NCI-H187 (cell line): ENCODE data around the gene APBB1IP.

Source experiments
- DNase-seq, 2 experiments: peaks; one replicate each; lab custom pipeline; 2025; lab: John Stamatoyannopoulos, UW

Gene APBB1IP

DNA sequence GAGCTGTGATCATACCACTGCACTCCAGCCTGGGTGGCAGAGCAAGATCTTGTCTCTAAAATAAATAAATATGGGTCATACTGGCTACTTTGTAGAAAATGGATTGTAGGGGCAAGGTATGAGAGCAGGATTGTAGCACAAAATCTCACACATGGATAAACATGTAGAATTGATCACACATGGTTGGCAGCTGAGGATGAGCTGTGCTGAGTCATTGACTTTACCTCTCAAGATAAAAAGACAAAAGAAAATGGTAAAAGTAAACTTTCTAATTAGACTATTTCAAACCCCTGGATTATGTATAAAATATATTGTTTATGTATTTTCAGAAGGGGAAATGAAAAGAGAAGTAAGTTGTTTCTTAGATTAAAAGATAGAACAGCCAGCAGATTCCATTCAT lies 69.3 kb downstream of the APBB1IP start:
- no peak for DNase-seq

DNA sequence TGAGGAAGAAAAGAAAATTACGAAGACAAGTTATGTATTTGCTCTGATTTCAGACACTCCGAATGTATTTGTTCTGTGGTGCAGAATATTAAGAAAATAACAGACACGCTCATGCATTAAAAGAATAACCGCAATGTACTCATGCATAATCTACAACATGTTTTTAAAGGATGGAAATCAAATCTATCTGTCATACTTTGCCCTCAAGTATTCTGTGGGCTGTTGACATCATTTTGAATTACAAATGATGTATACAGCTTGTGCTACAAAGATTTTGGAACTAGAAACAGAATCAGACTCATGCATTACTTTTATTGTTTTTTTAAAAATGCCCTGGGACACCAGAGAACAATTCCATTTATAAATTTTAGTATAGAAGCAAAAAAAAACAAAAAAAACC lies 69.9 kb downstream of the APBB1IP start:
- DNase-seq, result no peak

DNA sequence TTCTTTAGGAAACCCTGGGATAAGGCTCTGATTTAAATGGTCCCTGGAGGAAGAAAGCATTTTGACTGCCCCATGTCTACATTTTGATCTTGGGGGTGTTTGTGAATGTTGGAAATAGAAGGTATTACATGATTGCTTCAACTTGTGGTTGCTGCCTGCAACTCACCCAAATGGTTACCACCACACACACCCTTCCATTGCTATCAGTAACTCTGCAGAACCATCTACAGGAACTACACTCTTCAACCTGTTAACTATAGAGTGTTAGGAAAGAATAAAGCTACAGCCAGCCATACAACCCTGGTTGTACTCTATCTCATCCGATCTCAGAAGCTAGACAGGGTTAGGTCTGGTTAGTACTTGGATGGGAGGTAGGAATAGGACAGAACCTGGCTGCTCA lies 71.2 kb downstream of the APBB1IP start:
- DNase-seq, result no peak

DNA sequence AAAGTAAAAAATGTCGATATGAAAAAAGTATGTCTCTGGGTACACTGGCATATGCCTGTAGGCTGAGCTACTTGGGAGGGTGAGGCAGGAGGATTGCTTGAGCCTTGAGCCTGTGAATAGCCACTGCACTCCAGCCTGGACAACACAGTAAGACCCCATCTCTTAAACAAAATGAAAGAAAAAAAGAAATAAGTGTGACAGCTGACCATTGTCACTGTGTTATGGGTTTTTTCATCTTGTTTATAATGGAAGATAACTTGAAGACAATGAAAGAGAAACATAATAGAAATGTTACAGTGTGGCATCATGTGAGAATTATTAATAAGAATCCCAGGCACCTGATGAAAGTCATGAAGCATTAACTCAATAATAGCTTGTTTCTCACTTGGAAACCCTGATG lies 75.0 kb downstream of the APBB1IP start:
- no peak for DNase-seq

DNA sequence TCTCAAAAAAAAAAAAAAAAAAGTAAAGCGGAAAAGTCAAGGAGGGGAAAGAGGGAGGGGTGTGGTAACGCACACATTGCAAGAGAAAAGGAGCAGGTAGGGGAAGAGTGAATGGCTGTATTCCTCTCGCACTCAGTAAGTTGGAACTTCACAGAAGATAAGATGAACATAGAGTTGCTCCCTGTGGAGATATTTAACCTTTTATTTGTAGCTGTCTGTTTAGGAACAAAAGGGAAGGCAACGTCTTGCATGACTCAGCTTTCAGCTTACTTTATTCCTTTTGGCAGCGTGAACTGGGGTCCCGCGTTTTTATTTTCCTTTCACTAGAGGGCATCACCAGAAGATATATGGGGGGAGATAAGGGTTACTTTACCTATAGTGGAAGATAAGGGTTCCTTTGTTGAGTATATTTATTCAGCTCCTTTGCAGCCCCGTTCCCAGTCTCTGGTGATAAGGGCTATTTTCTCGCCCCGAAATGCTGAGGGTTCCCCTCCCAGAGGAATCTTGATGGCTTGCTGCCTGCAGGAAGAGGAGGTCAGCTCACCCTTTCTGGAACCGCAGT lies 78.5 kb downstream of the APBB1IP start:
- DNase-seq, result no peak

DNA sequence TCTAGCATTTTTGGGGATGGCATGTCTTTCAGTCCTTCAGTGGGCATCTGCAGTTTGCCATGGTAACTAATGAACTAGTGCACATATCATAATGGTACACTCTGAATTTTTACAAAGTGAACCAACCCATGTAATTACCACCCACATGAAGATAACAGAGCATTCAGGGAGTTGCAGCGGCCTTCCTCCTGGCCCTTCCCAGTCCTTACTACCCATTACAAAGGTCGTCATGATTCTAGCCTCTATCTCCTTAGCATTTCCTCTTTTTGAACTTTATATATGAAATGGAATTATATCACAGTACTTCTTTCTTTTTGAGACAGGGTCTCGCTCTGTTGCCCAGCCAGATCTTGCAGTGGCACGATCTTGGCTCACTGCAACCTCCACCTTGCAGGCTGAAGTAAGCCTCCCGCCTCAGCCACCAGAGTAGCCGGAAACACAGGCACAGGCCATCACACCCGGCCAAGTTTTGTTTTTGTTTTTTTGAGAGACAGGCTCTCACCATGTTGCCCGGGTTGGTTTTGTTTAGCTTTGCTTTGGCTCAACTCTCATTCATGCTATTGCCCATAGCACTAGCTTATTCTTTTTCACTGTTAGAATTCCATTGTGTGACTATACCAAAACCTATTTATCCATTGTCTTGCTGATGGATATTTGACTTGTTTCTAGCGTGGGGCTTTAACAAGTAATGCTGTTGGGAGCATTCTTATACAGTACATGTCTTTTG lies 79.2 kb downstream of the APBB1IP start:
- no peak for DNase-seq

DNA sequence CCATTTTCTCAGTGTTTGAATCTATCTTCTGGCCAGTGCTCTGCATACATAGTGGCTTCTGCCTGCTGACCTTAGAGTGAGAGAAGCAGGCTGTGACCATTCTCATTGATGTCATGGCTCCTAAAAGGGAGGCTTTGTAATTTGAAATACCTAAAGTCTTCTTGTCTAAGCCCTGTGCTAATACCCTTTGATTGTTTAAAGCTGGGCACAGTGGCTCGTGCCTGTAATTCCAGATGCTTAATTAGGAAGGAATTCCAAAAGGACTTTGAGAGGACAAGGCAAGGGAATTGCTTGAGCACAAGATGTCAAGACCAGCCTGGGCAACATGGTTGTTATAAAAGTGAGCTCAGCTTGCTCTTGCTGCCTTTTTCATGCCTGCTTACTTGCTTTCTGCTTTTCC lies 81.7 kb downstream of the APBB1IP start:
- no peak for DNase-seq

DNA sequence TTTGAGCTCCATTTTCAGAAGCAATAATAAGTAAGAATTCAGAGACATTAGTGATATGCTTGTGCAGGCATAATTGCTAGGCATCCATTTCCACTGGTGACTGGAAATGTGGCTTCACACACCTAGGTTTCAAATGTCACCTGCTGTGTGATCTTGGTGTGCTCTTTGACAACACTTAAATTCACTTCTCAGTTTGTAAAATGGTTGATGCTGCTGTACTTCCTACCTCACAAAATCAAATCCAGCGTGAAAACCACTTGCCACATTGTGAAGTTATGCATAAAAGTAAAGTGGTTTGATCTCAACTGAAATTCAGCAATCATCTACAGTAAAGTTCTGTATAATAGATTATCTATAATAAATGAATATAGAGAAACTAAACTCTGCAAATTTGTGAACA lies 82.4 kb downstream of the APBB1IP start:
- no peak for DNase-seq

DNA sequence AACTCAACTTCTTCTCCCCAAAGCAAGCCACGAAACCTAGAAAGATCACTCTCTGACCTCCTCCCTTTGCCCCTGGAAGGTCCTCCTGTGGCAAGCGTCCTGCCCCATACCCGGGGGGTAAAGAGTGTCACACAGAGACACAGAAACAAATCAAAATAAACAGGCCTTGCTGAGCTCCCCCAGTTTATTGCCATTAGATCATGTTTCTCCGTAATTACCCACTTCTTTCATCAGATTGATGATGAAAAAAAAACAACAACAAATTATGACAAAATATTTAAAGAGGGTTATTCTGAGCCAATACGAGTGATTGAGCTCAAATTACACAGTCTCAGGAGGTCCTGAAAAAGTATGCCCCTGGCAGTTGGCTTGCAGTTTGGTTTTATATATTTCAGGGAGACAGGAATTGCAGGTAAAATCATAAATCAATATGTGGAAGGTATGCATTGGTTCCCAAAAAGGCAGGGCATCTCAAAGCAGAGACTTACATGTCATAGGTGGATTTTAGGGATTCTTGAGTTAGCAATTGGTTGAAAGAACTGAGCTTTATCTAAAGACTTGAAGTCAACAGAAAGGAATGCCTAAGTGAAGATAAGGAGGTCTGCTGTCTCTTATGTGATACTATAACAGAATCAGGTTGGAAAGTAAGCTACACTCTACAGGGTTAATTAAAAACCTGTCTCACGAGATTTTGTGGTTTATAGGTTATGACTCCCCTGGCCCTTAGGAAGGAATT lies 86.2 kb downstream of the APBB1IP start:
- DNase-seq, result no peak

DNA sequence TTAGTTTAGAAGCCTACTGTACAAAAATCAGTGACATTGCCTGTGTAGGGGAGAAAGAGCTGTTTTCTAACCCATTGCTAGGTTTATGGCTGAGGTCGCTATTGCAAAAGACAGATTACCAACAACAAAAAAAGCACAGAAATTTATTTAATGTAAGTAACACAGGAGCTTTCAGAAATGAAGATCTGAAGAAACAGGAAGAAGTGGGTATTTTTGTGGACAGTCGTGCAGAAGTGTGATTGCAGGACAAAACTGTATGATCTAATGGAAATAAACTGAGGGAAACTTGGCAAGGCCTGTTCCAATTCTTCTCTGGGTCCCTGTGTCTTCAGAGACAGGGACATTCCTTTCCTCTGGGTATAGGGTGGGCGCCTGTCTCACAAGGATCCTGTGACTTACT lies 87.4 kb downstream of the APBB1IP start:
- no peak for DNase-seq

DNA sequence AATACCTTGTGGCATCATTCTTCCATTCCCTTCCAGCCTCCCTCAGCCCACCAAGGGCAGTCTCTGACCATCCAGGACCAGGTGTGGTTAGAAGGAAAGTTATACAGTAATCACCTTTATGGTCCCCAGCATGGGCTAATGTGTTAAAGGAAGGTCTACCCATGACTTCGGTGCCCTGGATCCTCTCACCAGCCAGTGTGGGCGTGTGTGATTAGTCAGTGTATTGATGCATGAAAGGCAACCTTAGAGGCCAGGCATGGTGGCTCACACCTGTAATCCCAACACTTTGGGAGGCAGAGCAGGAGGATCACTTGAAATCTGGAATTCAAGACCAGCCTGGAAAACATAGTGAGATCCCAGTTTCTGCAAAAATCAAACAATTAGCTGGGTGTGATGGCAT lies 88.9 kb downstream of the APBB1IP start:
- DNase-seq, result no peak

DNA sequence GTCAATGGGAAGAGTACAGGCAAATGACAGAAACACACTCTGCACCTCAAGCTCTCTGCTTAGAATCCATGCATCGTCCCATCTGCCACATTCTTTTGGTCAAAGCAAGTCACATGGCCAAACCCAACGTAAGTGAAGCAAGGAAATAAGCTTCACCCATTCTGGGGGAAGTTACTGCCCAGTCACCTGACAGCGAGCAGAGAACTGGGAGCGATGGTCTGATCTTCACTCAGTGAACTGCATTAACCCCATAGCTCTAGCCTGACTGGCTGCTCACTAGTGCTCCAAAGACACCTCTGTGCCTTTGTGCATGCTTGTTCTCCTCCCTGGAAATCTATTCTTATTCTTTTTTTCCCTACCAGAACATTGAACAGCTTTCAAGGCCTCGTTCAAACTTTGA lies 89.9 kb downstream of the APBB1IP start:
- no peak for DNase-seq

DNA sequence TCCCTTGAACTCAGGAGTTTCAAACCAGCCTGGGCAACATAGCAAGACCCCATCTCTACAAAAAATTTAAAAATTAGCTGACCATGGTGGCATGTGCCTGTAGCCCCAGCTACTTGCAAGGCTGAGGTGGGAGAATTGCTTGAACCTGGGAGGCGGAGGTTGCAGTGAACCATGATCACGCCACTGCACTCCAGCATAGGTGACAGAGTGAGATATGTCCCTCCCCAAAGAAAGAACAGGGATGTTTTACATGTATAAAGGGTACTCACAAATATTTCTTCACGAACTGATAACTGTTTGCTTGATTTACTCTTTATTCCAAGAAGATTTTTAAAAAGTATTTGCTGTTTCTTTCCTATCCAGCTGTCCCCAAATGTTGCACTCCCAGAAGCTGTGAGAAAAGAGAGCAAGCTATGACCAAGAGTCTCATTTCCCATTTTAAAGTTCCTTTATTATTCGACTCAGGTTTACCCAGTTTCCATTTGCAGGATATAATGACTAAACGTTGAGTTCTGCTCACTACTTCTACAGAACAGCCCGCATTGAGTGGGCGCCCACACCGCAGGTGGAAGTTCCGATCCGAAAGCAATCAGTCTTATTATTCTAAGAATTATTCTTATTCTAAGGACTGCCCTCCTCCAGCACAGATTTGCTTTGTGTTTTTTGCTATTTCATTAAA lies 90.7 kb downstream of the APBB1IP start:
- no peak for DNase-seq

DNA sequence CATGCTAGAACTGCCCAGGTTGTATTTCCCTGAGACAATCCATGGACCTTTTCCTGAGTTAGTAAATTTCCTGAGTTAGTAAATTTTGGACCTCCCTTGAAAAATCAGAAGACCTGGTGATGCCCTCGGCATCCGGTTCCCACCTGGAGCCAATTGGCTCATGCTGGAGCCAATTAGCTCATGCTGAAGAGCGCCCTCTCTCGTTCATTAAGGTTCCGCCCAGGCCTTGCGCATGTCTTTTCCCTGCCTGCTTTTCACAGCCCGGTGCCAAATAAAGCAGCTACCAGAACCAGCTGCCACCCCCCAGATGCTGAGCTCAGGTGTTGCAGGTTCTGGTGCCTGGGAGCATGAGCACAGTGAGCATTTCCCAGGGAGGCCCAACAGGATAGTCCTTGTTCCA lies 96.2 kb downstream of the APBB1IP start:
- no peak for DNase-seq

DNA sequence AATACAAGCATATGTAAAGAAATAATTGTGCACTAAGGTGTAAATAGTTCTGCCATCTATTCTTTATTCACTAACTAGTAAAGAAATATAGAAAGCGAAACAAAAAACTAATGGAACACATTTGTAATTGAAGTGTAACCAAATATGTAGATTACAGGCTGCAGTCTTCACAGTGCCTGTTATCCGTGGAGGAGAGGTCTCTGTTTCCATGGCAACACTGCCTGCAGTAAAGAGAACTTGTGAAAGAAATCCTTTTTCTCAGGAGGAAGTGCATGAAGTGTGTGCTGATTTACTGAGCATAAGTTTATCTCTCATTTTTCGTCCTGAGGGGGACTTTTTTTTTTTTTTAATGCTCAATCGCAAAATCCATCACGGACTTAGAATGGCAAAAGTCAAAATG lies 102.5 kb downstream of the APBB1IP start:
- no peak for DNase-seq

DNA sequence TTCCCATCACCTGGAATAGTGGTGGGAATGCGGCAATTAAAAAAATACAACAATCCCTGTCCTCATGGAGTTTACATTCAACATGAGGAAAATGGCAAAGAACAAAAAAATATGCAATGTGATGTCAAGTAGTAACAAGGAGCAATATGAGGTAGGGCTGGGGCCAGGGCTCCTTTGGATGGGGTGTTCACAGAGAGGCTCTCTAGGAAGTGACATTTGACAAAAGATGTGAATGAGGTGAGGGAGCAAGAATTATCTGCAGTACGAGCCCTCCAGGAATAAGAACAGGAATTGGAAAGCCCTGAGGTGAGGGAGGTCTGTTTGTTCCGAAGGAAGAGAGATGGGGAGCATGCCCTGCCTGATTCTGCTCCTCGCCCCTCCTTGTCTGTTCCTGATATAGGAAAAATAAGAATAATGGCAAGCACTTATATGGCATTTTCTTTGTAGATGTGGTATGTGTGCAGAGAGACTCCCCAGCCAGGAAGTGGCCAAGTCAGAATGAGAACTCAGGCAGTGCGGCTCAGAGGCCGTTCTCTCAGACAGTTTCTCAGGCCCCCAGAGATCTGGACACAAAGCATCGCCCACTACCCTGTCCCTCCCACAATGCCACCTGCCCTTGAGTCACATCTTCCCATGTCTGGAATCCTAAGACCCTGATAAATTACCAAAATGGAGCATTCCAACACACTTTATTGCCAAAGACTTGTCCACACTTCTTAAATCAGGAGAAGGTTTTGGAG lies 105.6 kb downstream of the APBB1IP start:
- DNase-seq, result no peak

DNA sequence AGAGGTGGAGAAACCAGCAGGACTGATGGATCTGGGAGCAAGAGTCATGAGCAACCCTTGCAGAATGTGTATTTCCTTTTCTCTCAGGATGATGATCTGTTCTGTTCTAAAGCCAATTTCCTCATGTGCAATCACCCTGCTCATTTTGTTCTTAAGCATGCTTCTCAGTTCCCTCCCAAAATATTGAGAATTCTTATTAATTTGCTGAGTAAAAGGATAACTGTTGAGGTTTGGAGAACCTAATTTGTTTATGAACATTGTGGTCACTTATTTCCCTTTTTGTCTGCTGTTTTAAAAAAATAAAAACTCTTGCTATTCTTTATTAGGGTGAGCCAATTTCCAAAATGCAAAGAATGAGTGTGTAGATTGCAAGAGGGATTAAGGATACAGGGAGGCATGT lies 106.8 kb downstream of the APBB1IP start:
- DNase-seq, result no peak

DNA sequence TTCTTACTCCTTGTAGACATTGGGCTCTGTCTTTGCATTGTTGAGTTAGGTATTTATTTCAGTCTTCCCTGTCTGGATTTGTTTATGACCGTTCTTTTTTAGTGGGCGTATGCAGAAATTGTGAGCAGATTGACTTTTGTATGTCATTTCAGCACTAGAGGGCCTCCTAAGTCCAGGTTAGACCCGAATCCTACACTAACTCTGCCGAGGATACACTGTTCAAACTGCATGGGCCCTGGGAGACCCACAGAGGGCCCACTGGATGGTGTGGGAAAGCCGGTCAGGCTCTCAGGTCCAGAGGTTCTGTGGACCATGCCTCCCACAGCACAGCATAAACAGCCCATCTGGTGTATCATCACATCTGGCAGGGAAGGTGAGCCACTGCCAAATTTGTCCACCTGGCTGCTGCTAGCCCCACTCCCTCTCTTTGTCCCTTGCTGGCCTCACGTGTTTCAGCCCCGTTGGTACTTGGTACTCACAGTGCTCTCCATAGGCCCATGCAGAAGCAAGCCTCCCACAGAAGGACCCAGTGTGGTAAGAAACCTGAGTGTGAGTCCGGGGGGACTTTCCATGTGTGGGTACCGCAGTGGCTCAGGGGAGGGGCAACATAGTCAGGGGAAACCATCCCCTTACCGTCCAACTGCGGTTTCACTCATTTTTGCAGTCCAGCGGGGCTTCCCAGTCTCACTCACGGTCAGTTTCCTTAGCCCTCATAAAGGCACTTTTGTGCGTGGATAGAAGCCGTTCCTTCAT lies 112.8 kb downstream of the APBB1IP start:
- DNase-seq, result no peak

DNA sequence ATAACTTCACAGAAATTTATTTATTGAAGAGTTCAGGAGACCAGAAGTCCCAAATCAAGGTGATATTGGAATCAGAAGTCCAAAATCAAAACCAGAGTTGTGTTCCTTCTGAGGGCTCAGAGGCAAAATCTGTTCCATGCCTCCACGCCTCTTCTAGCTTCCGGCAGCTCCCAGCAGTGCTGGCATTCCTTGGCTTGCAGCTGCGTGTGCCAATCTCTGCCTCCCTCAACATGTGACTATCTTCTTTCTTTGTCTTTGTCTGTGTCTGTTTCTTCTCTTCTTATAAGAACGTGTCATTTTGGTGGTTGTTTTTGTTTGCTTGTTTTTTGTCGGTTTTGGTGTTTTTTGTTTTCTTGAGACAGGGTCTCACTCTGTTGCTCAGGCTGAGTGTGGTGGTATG lies 116.1 kb downstream of the APBB1IP start:
- no peak for DNase-seq

DNA sequence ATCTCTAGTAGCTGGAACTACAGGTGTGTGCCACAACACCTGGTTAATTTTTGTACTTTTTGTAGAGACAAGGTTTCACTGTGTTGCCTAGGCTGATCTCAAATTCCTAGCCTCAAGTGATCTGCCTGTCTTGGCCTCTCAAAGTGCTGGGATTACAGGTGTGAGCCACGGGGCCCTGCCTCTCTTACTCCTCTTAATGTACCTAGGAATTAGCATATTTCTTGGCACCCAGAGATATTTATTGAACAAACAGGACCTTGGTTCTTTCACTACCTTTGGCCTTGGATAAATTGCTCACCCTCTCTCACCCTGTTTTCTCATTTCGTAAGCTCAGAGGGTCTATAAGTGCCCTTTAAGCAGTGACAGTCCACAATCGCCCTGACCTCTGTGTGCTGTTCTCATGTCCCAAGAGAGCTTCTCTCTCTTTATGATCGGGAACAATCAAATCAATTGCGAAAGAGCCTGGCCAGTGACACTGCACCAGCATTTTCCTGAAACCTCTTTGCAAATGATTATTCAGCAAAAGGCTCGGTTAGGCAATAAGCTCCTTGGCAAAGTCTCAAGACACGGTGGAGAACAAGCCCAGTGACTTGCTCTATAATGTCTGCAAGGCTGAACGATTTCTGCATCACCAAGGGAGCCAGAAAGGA lies 117.7 kb downstream of the APBB1IP start:
- no peak for DNase-seq
